K562 (cell line): ENCODE data around the gene DPP10. TPM values are rescaled to one million over a fixed set of nuclear protein-coding genes. Genes with fewer than 3 reads are reported as not detected.

Experiments
- ATAC-seq: fragments of 200-7000 bp; cut with Tn5 transposase; 3 replicates; pipeline ENCODE4 v1.9.1; 2020; ENCODE audit warnings: moderate library complexity
- BruUV-seq: library from RNA; stranded (reverse); fragments of 400-500 nt; replicated peaks from 2 replicates; lab custom pipeline; 2021; lab: Mats Ljungman, UMichigan
- CTCF ChIA-PET: fragments of 300-600 bp; formaldehyde crosslinking; extraction: SDS; loops from one replicate; lab custom pipeline; 2021; ENCODE audit warnings: low intra/inter-chr PET ratio; lab: Yijun Ruan, JAX
- POLR2A ChIA-PET: fragments of 300-600, 350-650 bp; sonication (Branson Sonifier 250); formaldehyde crosslinking; extraction: SDS; loops from one replicate; lab custom pipeline; 2021; ENCODE audit warnings: antibody characterized with exemption, inconsistent platforms; lab: Yijun Ruan, JAX
- DNase-seq, 4 experiments: peaks; one replicate each; pipeline versions ENCODE4 v3.0.0 to v3.0.0-alpha.2; 2011 to 2018; ENCODE audit warnings: low spot score in 3 of 4, mixed read lengths in 3 of 4; ENCODE audit errors: extremely low read depth in 1 of 4
- FAIRE-seq: peaks from 2 replicates; lab custom pipeline; 2011; peaks lifted over from hg19 to GRCh38; lab: Jason Lieb, UNC
- H2AFZ ChIP-seq: 2 replicates; pipeline ENCODE4 v1.6.0; 2011; ENCODE audit warnings: low read depth, low read length, control low read depth, inconsistent platforms
- H3K27ac ChIP-seq: fragments of 200-600 bp; 3 replicates; pipeline ENCODE4 v1.8.0; 2011; ENCODE audit warnings: low read depth, mild to moderate bottlenecking, control low read depth, inconsistent platforms, low read length, moderate library complexity, mixed read lengths; ENCODE audit errors: extremely low read depth
- H3K27me3 ChIP-seq, 2 experiments: fragments of 300-600 bp in 1 of 2; 2 replicates in 1 of 2; 3 replicates in 1 of 2; pipeline versions ENCODE4 v1.6.0 to v1.8.0; 2011; ENCODE audit warnings: inconsistent platforms in 2 of 2, low read length in 2 of 2, mild to moderate bottlenecking in 1 of 2, mixed read lengths in 1 of 2, moderate library complexity in 1 of 2; ENCODE audit not compliant: control insufficient read depth in 2 of 2, insufficient read depth in 2 of 2
- H3K36me3 ChIP-seq: fragments of 300-600 bp; 3 replicates; pipeline ENCODE4 v1.8.0; 2011; ENCODE audit warnings: mild to moderate bottlenecking, low read length, inconsistent platforms; ENCODE audit not compliant: control insufficient read depth, insufficient read depth
- H3K4me1 ChIP-seq, 2 experiments: fragments of 200-600 bp in 1 of 2; replicated peaks in 1 of 2; 2 replicates in 1 of 2; 3 replicates in 1 of 2; pipeline versions ENCODE4 v1.5.1 to v1.8.0; 2011; ENCODE audit warnings: inconsistent platforms in 2 of 2, low read length in 2 of 2, mild to moderate bottlenecking in 1 of 2, mixed read lengths in 1 of 2, moderate library complexity in 1 of 2; ENCODE audit not compliant: control insufficient read depth in 2 of 2, insufficient read depth in 2 of 2
- H3K4me2 ChIP-seq: 2 replicates; pipeline ENCODE4 v1.6.1; 2011; ENCODE audit warnings: low read length, control low read depth, inconsistent platforms, mixed read lengths; ENCODE audit not compliant: insufficient read depth
- H3K4me3 ChIP-seq: fragments of 200-600 bp; sonication (generic), shearing (Covaris generic); 2 replicates; pipeline ENCODE4 v1.5.1; 2016; ENCODE audit warnings: control low read depth, inconsistent platforms
- H3K79me2 ChIP-seq: fragments of 200-600 bp; 3 replicates; pipeline ENCODE4 v1.8.0; 2011; ENCODE audit warnings: low read length, inconsistent platforms; ENCODE audit not compliant: control insufficient read depth, insufficient read depth
- H3K9ac ChIP-seq, 2 experiments: 2 replicates each; pipeline versions ENCODE4 v1.6.0 to v1.6.1; 2011; ENCODE audit warnings: low read depth in 2 of 2, low read length in 2 of 2, control low read depth in 1 of 2, inconsistent platforms in 1 of 2, mild to moderate bottlenecking in 1 of 2, mixed read lengths in 1 of 2; ENCODE audit not compliant: insufficient read depth in 1 of 2
- H3K9me1 ChIP-seq: one replicate; pipeline ENCODE4 v1.6.0; 2011; ENCODE audit warnings: inconsistent platforms, mild to moderate bottlenecking, low read length, moderate library complexity; ENCODE audit not compliant: control insufficient read depth, insufficient read depth
- H3K9me3 ChIP-seq: replicated peaks from 2 replicates; pipeline ENCODE4 v1.5.1; 2011; ENCODE audit warnings: low read depth, low read length, inconsistent platforms; ENCODE audit not compliant: control insufficient read depth, insufficient read depth
- H4K20me1 ChIP-seq: replicated peaks from 2 replicates; pipeline ENCODE4 v1.6.1; 2011; ENCODE audit warnings: low read length, inconsistent platforms, mixed read lengths; ENCODE audit not compliant: control insufficient read depth, insufficient read depth
- BRF1 ChIP-seq: IDR thresholded peaks from 3 replicates; pipeline ENCODE4 v1.6.1; 2011; ENCODE audit warnings: borderline replicate concordance, mild to moderate bottlenecking; ENCODE audit not compliant: insufficient read length; ENCODE audit errors: extremely low read depth
- CSDE1 ChIP-seq, 2 experiments: fragments of 450-650 bp; IDR thresholded peaks; 2 replicates each; pipeline ENCODE4 v1.6.1; 2016; ENCODE audit warnings: mild to moderate bottlenecking in 1 of 2
- CXXC5 ChIP-seq: fragments of 250-450 bp; sonication (Bioruptor Pico); IDR thresholded peaks from 2 replicates; pipeline ENCODE4 v1.8.0; 2022; ENCODE audit warnings: inconsistent platforms, mild to moderate bottlenecking, moderate library complexity
- KLF16 ChIP-seq: IDR thresholded peaks from 2 replicates; pipeline ENCODE4 v1.6.1; 2016; ENCODE audit warnings: antibody characterized with exemption
- MTA3 ChIP-seq: fragments of 450-650 bp; formaldehyde crosslinking; IDR thresholded peaks from 2 replicates; pipeline ENCODE4 v1.6.1; 2017; ENCODE audit warnings: mild to moderate bottlenecking, borderline replicate concordance
- MXI1 ChIP-seq: IDR thresholded peaks from 2 replicates; pipeline ENCODE4 v1.6.1; 2011; ENCODE audit warnings: low read depth, mild to moderate bottlenecking, improper control_type of control experiment, low read length
- NCOA4 ChIP-seq: fragments of 450-650 bp; IDR thresholded peaks from 2 replicates; pipeline ENCODE4 v1.6.1; 2018; ENCODE audit warnings: mild to moderate bottlenecking; ENCODE audit not compliant: partially characterized antibody
- OTX1 ChIP-seq: fragments of 450-650 bp; formaldehyde crosslinking; IDR thresholded peaks from 2 replicates; pipeline ENCODE4 v1.4.0; 2022; ENCODE audit warnings: mild to moderate bottlenecking
- PML ChIP-seq: IDR thresholded peaks from 2 replicates; pipeline ENCODE4 v1.6.1; 2012; ENCODE audit warnings: low read length, inconsistent platforms
- RAD21 ChIP-seq, 2 experiments: fragments of 250-450 bp in 1 of 2; fragments of 450-650 bp in 1 of 2; sonication (Bioruptor Pico) in 1 of 2; formaldehyde crosslinking in 1 of 2; IDR thresholded peaks in 1 of 2; conservative IDR thresholded peaks in 1 of 2; 2 replicates each; pipeline versions ENCODE4 v1.4.0 to v1.8.0; 2020 to 2022; ENCODE audit warnings: mild to moderate bottlenecking in 2 of 2, moderate library complexity in 1 of 2
- SAFB ChIP-seq: fragments of 200-400 bp; formaldehyde crosslinking; IDR thresholded peaks from 2 replicates; pipeline ENCODE4 v1.6.1; 2017; ENCODE audit warnings: low read depth, low read length, borderline replicate concordance
- SRF ChIP-seq, 2 experiments: fragments of 250-450, 450-650 bp in 1 of 2; sonication (Bioruptor Pico) in 1 of 2; sonication (generic) in 1 of 2; formaldehyde crosslinking; IDR thresholded peaks; 2 replicates each; pipeline versions ENCODE4 v1.5.0 to v1.5.1; 2020 to 2022; ENCODE audit warnings: mild to moderate bottlenecking in 1 of 2, missing genetic modification reagents in 1 of 2
- STAG1 ChIP-seq: sonication (generic); formaldehyde crosslinking; IDR thresholded peaks from 2 replicates; pipeline ENCODE4 v1.5.0; 2020; ENCODE audit warnings: missing genetic modification reagents, borderline replicate concordance
- TCF3 ChIP-seq: sonication (generic); formaldehyde crosslinking; IDR thresholded peaks from 2 replicates; pipeline ENCODE4 v1.4.0; 2020; ENCODE audit warnings: mild to moderate bottlenecking, missing genetic modification reagents
- TFAM ChIP-seq: fragments of 250-450 bp; sonication (Bioruptor Pico); conservative IDR thresholded peaks from 2 replicates; pipeline ENCODE4 v1.5.0; 2021; ENCODE audit warnings: mild to moderate bottlenecking, moderate library complexity
- YBX1 ChIP-seq: fragments of 450-650 bp; IDR thresholded peaks from 2 replicates; pipeline ENCODE4 v1.7.1; 2016; ENCODE audit warnings: mild to moderate bottlenecking
- YY1 ChIP-seq, 3 experiments: IDR thresholded peaks; 2 replicates each; pipeline ENCODE4 v1.6.1; 2011; ENCODE audit warnings: low read length in 2 of 3, mild to moderate bottlenecking in 2 of 3, moderate library complexity in 2 of 3, borderline replicate concordance in 1 of 3, control low read depth in 1 of 3, low read depth in 1 of 3; ENCODE audit not compliant: insufficient read depth in 3 of 3, insufficient replicate concordance in 2 of 3, control insufficient read depth in 1 of 3, insufficient read length in 1 of 3; ENCODE audit errors: extremely low read depth in 1 of 3
- ZNF3 ChIP-seq: fragments of 250-450 bp; sonication (Bioruptor Pico); IDR thresholded peaks from 2 replicates; pipeline ENCODE4 v1.5.0; 2021; ENCODE audit warnings: mild to moderate bottlenecking, moderate library complexity
- ZNF699 ChIP-seq: fragments of 250-450 bp; sonication (Bioruptor Pico); IDR thresholded peaks from 2 replicates; pipeline ENCODE4 v1.8.0; 2021; ENCODE audit warnings: mild to moderate bottlenecking, moderate library complexity; ENCODE audit not compliant: insufficient replicate concordance
- WGBS: fragments of 100-300 bp; shearing (Covaris generic); methylation state at CpG from one replicate; pipeline ENCODE4 v1.1.6; 2016; ENCODE audit warnings: low coverage, mixed read lengths; ENCODE audit not compliant: insufficient coverage; ENCODE audit errors: missing lambda C conversion rate; 5-methylcytosine and 5-hydroxymethylcytosine counted together
- in situ Hi-C: fragments of 300-500 bp; cut with MboI; formaldehyde crosslinking; loops from 4 replicates; pipeline ENCODE4 v1.15.0; 2018; ENCODE audit warnings: inconsistent platforms, mixed read lengths
- intact Hi-C: fragments of 100-400 bp; cut with micrococcal nuclease; formaldehyde crosslinking; loops from 2 replicates; pipeline ENCODE4 v1.14.2; 2022
- polyA plus RNA-seq, 8 experiments: library from polyadenylated mRNA; depleted of rRNA in 4 of 8; stranded (reverse) in 5 of 8; unstranded in 3 of 8; fragments of >200 nt; fragmentation: Nextera tagmentation in 2 of 8; fragmentation: Illumina TruSeq in 1 of 8; extraction: Ambion mirVana in 2 of 8; extraction: Trizol in 1 of 8; gene quantifications; 2 replicates each; pipeline versions ENCODE4 v1.2.1 to v1.2.3, GENCODE V29; 2011 to 2014; ENCODE audit warnings: inconsistent platforms in 1 of 8, missing spikeins in 1 of 8
- total RNA-seq, 7 experiments: library from RNA; depleted of rRNA in 6 of 7; stranded (reverse); fragments of >200 nt in 6 of 7; fragmentation: Illumina TruSeq in 2 of 7; extraction: Trizol in 2 of 7; gene quantifications; 2 replicates each; pipeline versions ENCODE4 v1.2.1 to v1.2.3, GENCODE V29; 2011 to 2021; ENCODE audit warnings: low replicate concordance in 1 of 7
- TF ChIP-seq, protein P1 (sequence below): fragments of 200-800 bp; sonication (Bioruptor generic); IDR thresholded peaks from 2 replicates; pipeline ENCODE4 v1.6.1; 2017; ENCODE audit warnings: missing genetic modification characterization, missing compliant biosample characterization

Gene DPP10
- total and polyA plus RNA-seq, 9 of the 15 experiments (the other 6 are each of a cell fraction or from before 2014, with no cell fraction given) = not detected

DNA sequence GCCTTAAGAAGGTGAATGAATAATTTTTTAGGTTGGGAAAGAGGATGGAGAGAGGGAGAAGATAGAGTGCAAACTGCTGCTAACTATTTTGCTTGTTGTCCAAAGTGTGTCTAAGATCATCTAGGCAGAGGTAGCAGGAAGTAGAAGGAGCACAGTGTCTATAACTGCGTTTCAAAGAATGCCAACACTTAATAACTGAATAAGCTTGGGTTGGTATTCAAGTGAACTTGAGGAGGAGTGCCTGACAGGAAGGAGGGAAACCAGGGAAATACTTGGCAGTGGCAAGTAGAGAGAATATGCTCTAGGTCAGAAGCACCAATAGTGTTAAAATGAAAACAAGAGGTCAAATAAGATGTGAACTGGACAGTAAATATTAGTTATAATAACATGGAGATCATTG, 155.9 kb downstream of the DPP10 start:
- DNase-seq (no peak), FAIRE-seq (no peak), ATAC-seq (no peak)
- Histone ChIP-seq H3K9me3 (no peaks in the 10 kb centered on the region), H3K27me3 (no peaks in the 10 kb centered on the region), H3K9me1 (no peaks in the 10 kb centered on the region), H3K36me3 (no peaks in the 10 kb centered on the region), H3K79me2 (no peaks in the 10 kb centered on the region), H3K9ac (no peak overlapping the region), H3K4me2 (no peak overlapping the region), H2AFZ (no peak overlapping the region), H4K20me1 (no peaks in the 10 kb centered on the region), H3K4me3 (no peak overlapping the region), H3K4me1 (no peaks in the 10 kb centered on the region), H3K27ac (no peak overlapping the region)
- in situ Hi-C loops = no loop called here
- ChIA-PET CTCF (no interaction called here), POLR2A (no interaction called here)
- 0% methylated on average over 1 of the region's 1 CpG for WGBS
- no peak for TF ChIP-seq STAG1 (CRISPR knock-in tag)
- TF ChIP-seq SAFB = no peak
- no peak for TF ChIP-seq BRF1
- no peak for TF ChIP-seq NCOA4
- TF ChIP-seq, protein P1, sequence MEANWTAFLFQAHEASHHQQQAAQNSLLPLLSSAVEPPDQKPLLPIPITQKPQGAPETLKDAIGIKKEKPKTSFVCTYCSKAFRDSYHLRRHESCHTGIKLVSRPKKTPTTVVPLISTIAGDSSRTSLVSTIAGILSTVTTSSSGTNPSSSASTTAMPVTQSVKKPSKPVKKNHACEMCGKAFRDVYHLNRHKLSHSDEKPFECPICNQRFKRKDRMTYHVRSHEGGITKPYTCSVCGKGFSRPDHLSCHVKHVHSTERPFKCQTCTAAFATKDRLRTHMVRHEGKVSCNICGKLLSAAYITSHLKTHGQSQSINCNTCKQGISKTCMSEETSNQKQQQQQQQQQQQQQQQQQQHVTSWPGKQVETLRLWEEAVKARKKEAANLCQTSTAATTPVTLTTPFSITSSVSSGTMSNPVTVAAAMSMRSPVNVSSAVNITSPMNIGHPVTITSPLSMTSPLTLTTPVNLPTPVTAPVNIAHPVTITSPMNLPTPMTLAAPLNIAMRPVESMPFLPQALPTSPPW (CRISPR knock-in tag) = no peak
- TF ChIP-seq CSDE1 (IDR thresholded peaks at IDR 0.05) = no peak
- TF ChIP-seq SRF (CRISPR knock-in tag; IDR thresholded peaks at IDR 0.05) = no peak
- TF ChIP-seq RAD21 (CRISPR knock-in tag; conservative IDR thresholded peaks at IDR 0.05 in 1 of 2, IDR thresholded peaks at IDR 0.05 in 1 of 2) = no peak
- TF ChIP-seq ZNF3 (CRISPR knock-in tag) = no peak
- TF ChIP-seq OTX1 (CRISPR knock-in tag) = no peak
- TF ChIP-seq TCF3 (CRISPR knock-in tag) = no peak
- TF ChIP-seq TFAM (CRISPR knock-in tag) = no peak
- TF ChIP-seq YY1 (IDR thresholded peaks at IDR 0.05; ENCODE audit: borderline replicate concordance in 1 of 3, control insufficient read depth in 1 of 3, extremely low read depth in 1 of 3, insufficient read depth in 3 of 3, insufficient read length in 1 of 3, insufficient replicate concordance in 2 of 3, low read depth in 1 of 3, low read length in 2 of 3) = no peak
- TF ChIP-seq MTA3 = no peak
- no peak for TF ChIP-seq CXXC5 (CRISPR knock-in tag)
- TF ChIP-seq ZNF699 (CRISPR knock-in tag) = no peak
- TF ChIP-seq PML = no peak
- TF ChIP-seq KLF16 = no peak
- no peak for TF ChIP-seq MXI1
- TF ChIP-seq YBX1 = no peak
- intact Hi-C loops = no loop called here
- BruUV-seq = no TSS peak
